ENCODE measurements around the gene SV2C.

DNA sequence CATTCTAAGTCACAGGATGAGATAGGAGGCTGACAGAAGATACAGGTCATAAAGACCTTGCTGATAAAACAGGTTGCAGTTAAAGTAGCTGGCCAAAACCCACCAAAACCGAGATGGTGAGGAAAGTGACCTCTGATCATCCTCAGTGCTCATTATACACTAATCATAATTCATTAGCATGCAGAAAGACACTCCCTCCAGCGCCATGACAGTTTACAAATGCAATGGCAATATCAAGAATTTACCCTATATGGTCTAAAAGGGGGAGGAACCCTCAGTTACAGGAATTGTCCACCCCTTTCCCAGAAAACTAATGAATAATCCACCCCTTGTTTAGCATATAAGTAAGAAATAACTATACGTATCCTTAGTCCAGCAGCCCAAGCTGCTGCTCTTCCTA is 256.7 kb downstream of the SV2C start:
- no peak for TF ChIP-seq ZNF737 (CRISPR knock-in tag; IDR thresholded peaks at IDR 0.05; ENCODE audit: borderline replicate concordance)
- no peak for TF ChIP-seq SP1 (IDR thresholded peaks at IDR 0.05)
- no peak for TF ChIP-seq SP1 (CRISPR knock-in tag; IDR thresholded peaks at IDR 0.05)
- no peak for TF ChIP-seq EZH2 (conservative IDR thresholded peaks at IDR 0.05; ENCODE audit: low read depth, low read length)
- TF ChIP-seq, protein P1, sequence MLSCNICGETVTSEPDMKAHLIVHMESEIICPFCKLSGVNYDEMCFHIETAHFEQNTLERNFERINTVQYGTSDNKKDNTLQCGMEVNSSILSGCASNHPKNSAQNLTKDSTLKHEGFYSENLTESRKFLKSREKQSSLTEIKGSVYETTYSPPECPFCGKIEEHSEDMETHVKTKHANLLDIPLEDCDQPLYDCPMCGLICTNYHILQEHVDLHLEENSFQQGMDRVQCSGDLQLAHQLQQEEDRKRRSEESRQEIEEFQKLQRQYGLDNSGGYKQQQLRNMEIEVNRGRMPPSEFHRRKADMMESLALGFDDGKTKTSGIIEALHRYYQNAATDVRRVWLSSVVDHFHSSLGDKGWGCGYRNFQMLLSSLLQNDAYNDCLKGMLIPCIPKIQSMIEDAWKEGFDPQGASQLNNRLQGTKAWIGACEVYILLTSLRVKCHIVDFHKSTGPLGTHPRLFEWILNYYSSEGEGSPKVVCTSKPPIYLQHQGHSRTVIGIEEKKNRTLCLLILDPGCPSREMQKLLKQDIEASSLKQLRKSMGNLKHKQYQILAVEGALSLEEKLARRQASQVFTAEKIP (CRISPR knock-in tag; IDR thresholded peaks at IDR 0.05; ENCODE audit: borderline replicate concordance), result no peak
- no peak for TF ChIP-seq NR1H2 (CRISPR knock-in tag; IDR thresholded peaks at IDR 0.05; ENCODE audit: borderline replicate concordance, low read depth)
- TF ChIP-seq TSC22D2 (CRISPR knock-in tag; IDR thresholded peaks at IDR 0.05; ENCODE audit: borderline replicate concordance), result no peak
- TF ChIP-seq ZSCAN29 (CRISPR knock-in tag; conservative IDR thresholded peaks at IDR 0.05), result no peak
